Kidney capillary endothelial cell (primary cell): ENCODE data around the gene FDXR.

Experiments used
- DNase-seq: peaks from one replicate; pipeline ENCODE4 v3.0.0-alpha.2; 2018; ENCODE audit warnings: low spot score

Gene FDXR

DNA sequence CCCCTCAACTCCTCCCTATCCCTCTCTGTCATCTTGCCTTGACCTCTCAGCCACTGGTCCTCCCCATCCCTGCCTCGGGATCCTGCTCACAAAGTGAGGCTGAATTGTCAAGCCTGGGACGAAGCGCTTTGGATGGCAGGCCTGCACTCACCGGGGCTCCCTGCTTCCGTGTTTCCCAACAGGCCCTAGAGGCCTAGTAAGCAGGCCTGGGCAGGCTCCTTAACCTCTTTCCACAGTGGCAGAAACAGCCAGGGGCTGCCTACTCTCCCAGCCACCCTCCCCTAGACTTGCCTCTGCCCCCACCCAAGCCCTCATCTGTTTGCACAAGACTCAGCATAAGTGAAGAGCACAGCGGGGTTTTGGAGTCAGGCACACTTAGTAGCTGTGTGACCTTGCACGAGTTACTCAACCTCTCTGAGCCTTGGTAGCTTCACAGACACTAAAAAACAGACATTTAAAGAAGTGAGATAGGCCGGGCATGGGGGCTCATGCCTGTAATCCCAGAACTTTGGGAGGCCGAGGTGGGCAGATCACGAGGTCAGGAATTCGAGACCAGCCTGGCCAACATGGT is 25.7 kb upstream of the FDXR start:
- DNase-seq, result no peak

DNA sequence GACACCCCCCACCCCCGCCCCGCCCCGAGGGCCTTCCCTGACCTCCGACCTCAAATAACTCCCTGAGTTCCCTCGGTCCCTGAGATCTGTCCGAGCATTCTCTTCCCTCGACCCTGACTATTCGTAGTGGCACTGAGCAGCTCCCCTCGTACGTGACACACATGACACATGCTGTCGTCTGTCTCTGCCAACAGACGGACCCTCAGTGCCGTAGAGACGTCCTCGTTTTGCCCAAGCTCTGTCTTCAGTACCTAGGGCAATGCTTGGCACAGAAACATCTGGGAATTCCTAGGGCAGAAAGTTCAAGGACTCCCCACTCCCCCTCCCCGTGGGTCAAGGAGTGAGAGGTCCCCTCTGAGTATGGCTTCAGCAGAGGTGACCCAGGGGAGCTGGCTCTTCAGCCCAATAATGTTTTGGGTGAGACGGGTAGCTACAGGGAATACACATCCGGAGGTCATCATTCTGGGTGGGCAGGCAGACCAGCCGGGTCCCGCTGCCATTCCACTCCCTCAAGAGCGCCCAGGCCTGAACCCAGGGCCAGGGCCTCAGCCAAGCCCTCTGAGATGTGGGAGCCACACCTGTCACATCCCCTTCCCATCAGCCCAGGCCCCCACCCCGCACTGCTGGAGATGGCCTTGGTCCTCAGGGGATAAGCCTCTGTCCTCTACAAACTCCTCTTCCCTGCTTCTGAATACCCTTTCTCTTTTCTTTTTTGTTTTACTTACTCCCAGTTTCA is 21.3 kb upstream of the FDXR start:
- DNase-seq, result no peak

DNA sequence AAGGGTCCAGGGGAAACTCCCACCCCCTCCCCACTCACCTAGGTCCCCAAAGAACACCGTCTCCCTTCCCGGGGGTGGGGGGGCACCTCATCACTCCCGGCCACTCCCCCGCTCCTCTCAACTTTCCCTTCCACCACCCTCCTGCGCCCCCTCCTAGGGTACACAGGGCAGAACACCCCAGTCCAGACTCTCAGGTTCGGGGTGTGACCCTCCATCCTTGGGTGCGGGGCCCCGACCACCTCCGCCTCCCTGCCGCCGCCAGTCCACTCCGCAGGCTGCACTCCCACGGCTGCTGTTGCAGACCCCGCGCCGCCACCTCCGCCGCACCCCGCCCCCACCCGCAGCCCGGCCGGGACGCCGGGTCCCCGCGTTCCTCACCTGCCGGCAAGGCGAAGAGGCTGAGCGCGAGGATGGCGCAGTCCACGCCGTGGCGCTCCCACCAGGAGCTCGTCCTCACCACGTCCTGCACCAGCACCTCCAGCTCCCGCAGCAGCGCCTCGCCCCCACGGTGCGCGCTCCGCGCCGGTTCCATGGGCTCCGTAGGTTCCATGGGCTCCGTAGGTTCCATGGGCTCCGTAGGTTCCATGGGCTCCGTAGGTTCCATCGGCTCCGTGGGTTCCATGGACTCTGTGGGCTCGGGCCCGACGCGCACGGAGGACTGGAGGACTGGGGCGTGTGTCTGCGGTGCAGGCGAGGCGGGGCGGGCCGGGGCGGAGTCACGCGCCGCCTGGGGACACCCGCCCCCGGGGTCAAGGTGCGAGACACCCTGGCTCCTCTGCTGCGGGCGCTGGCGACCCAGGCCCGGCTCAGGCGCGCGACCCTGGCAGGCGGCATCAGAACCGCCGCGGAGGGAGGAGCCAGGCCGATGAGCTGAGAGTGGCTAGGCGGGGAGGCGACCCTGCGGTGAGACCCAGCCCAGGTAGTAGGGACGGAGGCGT is 20.4 kb upstream of the FDXR start, which contains the start of gene FADS6:
TSS of gene FADS6 (minus strand) at position 660 of the 938 bp plus-strand sequence. CDS start at position 622, 38 bp downstream.
- DNase-seq, result no peak

- DNase-seq, result no peak
Measured at GRCh38 chr17:74892013-74892841, 19.4 kb upstream of the FDXR start.

DNA sequence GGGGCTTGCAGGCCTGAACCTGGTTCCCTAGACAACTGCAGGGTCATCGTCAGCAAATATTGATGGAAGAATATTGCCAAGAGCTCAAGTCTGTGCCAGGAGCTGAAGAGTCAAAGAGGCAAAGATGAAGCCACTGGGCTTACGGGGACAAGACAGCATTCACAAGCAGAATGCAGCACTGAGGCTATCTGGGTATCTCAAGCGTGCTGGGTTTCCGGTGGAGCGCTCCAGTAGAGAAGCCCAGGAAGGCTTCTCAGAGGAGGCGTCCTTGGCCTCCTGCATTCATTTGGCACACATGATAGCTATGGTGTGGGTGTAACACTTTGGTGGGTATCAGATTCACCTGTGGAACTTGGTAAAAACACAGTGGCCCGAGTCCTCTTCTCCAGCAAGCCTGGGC is 17.8 kb upstream of the FDXR start:
- DNase-seq, result no peak

- DNase-seq, result no peak
Measured at GRCh38 chr17:74888469-74888868, 15.7 kb upstream of the FDXR start.

- DNase-seq, result no peak
Measured at GRCh38 chr17:74883241-74883745, 10.5 kb upstream of the FDXR start.

DNA sequence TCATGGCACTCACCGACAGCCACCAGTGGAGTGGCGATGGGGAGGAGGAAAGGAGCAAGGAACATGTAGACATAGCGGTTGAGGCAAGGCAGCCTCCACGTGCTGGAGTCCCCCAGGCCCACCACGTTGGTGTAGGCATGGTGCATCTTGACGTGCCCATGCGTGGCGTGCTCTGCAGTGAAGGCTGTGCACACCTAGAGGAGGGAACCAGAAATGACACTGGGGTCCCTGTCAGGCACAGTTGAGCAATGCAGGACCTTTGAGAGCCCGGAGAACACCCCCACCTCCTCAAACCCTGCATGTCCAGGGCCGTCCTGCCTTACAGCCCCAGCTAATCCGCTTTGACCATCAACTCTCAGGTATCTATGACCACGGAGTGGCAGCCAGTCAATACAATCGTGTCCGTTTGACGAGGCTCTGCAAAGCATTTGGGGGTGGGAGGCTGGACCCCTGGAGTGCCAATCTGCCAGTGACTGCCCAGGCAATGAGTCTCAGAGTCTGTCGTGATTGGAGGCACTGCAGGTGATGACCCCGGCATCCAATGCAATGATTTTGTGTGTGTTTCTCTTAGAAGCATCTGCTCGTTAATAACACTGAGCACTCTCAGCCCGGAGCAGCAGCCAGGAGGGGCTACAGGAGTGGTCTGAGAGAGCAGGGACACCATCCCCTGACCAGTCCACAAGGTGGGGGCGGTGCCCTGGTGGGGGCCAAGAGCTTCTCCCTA is 9.9 kb upstream of the FDXR start:
- no peak for DNase-seq

- no peak for DNase-seq
Measured at GRCh38 chr17:74881073-74881472, 8.3 kb upstream of the FDXR start.

- DNase-seq, result no peak
Measured at GRCh38 chr17:74879308-74879707, 6.5 kb upstream of the FDXR start.

DNA sequence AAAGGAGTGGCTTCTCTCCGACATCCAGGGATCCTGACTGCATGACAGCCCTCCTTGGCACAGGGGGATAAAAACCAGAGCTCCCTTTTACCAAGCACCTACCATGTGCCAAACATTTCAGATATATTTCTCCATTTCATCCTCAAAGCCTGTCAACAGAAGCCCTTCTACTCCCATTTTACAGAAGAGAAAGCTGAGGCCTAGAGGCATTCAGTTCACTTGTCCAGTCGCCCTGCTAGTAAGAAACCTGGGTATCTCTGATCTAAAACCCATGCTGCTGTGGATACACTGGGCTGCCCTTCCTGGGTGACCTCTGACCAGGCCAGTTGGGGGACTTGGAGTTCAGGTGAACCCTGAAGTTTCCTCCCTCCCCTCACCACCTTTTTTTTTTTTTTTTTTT is 5.9 kb upstream of the FDXR start:
- DNase-seq, result no peak

GRCh38 chr17:74877592-74878548 is 5.1 kb upstream of the FDXR start:
- no peak for DNase-seq

- DNase-seq, result no peak
Measured at GRCh38 chr17:74875977-74876593, 3.3 kb upstream of the FDXR start.

DNA sequence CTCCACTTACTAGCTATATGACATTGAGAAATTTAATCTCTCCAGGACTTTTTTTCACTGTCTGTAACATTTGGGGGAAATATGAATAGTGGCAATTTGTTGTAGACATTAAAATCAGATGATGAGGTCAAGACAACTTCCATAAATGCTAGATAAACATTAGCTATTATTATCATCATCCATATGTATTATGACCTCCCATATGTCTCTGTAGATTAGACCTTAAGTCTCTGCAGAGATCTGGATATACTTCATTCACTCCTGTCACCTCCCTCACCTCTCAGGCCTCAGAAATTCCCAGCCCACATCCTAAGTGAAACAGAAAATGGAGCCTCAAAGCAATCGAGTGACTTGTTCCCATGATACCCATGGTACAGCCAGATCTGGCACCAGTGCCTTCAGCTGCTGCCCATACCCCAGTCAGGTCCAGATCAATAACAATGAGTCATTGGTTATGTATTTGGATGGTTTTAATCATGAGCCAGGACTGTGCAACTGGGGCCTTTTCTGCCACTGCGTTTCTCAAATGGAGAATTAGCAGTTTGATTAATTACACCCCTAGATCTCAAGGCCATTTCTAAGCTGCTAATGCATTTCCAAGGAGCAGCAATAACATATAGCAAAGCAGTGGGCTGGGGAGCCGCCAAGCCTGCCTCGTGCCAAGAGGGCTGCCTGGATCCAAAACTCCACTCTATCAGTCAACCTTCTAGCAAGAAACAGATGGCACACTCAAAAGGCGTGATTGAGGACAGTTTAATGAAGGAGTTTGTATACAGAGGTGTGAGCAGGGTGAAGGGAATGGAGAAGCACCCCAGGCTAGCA is 2.6 kb upstream of the FDXR start:
- DNase-seq, result no peak

DNA sequence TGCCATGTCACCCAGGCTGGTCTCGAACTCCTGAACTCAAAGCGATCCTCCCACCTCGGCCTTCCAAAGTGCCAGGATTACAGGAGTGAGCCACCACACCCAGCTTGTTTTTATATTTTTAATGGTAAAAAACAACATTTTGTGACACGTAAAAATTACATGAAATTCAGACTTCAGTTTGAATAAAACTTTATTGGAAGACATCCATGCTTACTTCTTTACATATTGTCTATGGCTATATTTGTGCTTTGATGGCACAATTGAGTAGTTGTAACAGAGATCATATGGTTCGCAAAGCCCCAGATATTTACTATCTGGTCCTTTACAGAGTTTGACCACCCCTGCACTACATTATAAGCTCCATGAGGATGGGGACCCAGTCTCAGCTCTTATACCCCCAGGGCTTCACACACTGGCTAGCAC is 1.8 kb upstream of the FDXR start:
- no peak for DNase-seq

DNA sequence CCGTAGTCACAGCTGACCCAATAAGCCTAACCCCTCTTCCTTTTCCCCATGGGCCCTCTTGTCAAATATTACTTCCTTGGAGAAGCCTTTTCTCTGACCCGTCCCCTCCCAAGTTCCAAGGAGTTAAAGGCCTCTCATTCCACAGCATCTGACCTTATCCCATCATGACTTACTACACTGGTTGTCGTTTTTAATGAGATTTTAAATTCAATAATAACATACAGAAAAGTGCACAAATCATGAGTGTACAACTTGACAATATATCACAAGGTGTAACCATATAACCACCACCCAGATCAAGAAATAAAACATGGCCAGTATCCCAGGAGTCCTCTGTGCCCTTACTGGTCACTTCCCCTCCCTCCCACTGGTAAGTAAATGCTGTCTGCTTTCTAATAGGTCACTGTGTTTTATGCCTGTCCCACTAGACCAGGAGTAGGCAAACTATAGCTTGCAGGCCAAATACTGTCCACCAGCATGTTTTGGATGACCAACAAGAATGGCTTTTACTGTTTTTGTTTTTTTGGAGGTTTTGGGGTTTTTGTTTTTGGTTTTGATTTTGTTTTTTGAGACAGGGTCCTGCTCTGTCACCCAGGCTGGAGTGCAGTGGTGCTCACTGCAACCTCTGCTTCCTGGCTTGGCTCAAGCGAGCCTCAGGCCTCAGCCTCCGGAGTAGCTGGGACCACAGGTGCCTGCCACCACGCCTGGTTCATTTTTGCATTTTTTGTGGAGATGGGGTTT is 1.2 kb upstream of the FDXR start:
- DNase-seq, result no peak

- DNase-seq, result peak; percentile 100
Measured at GRCh38 chr17:74873037-74873873, 461 bp upstream of the FDXR start.
